ENCODE data around the gene ZNF416. TPM values are rescaled to one million over a fixed set of nuclear protein-coding genes. Genes with fewer than 3 reads are reported as not detected.

ZNF416 gene
- total RNA-seq (1 to 10 TPM; 4.3 to 9.3 (median 6.1) TPM), polyA plus RNA-seq (1 to 10 TPM; 2.1 to 3.8 (median 3.4) TPM)
- long read RNA-seq, donor 1, partial matches to known transcripts, result 6 of 7 reads
- long read RNA-seq, donor 1, other reads (novel, unspliced or antisense), result 0 of 7 reads
- long read RNA-seq, donor 2, partial matches to known transcripts, result 6 of 7 reads
- long read RNA-seq, donor 2, other reads (novel, unspliced or antisense), result 0 of 7 reads

DNA sequence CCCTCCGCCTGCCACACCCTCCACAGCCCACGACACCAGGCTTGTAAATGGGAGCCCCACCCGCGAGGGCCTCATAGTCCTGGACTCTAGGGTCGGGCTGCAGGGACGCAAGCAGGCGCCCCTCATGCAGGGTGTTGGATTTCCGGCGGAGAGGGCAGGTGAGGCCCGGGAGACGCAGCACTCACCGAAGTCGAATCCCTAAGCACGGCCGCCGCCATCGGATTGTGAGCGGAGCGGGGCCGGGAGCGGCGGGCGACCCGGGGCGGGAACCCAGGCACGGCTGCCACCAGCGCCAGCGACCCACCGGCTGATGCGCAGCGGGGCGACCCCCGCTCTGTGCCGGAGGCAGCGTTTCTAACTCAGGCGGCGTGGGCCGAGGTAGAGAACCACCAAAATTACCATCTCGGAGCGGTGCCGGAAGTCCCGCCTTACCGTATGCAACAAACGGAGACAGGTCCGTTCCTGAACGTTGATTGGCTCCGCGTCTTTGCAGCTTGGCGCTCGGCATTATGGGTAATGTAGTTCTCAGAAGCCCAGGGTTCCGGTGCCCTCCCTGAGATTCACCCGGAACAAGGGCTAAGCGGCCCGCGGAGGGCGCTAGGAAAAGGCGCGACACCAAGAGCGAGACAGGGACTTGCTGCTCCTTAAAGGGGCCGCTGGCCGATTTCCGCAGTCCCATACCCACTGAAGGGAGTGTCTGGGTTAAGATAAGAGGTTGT, at the start of gene ZNF416:
ZNF416 (minus strand) TSS at position 425 of the 719 bp plus-strand sequence; CDS start at position 218, 207 bp downstream.
- Histone ChIP-seq H3K27ac (peak within 1 kb of the TSS; percentile 50 to 87 (median 76)), H3K4me3 (peak within 1 kb of the TSS; percentile 76 to 99 (median 90)), H3K9me3 (peaks cover 12 to 82% (median 49%) of the 10 kb centered on the region in 8 donors), H3K27me3 (replicated peaks in 1 of 7) (no peaks in the 10 kb centered on the region), H3K4me1 (peaks cover 10 to 30% (median 20%) of the 10 kb centered on the region in 6 donors), H3K36me3 (peaks cover 19 to 45% (median 33%) of the 10 kb centered on the region in 6 donors)
- WGBS, 5 donors, result 0 to 3% (median 1%) methylated on average over 10 to 62 of the region's 62 CpGs
- intact Hi-C loops (cut with DNase I; ENCODE audit: low total_unique reads), result no loop called here
- peak; percentile 97 for DNase-seq
- TF ChIP-seq POLR2AphosphoS5 (IDR thresholded peaks at IDR 0.05) (peak; percentile 79 to 89 (median 84)), POLR2A (IDR thresholded peaks at IDR 0.05) (no peak)
- TF ChIP-seq, protein P1, sequence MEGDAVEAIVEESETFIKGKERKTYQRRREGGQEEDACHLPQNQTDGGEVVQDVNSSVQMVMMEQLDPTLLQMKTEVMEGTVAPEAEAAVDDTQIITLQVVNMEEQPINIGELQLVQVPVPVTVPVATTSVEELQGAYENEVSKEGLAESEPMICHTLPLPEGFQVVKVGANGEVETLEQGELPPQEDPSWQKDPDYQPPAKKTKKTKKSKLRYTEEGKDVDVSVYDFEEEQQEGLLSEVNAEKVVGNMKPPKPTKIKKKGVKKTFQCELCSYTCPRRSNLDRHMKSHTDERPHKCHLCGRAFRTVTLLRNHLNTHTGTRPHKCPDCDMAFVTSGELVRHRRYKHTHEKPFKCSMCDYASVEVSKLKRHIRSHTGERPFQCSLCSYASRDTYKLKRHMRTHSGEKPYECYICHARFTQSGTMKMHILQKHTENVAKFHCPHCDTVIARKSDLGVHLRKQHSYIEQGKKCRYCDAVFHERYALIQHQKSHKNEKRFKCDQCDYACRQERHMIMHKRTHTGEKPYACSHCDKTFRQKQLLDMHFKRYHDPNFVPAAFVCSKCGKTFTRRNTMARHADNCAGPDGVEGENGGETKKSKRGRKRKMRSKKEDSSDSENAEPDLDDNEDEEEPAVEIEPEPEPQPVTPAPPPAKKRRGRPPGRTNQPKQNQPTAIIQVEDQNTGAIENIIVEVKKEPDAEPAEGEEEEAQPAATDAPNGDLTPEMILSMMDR (IDR thresholded peaks at IDR 0.05 in 8 of 11, conservative IDR thresholded peaks at IDR 0.05 in 3 of 11), result peak in 5 of 11 experiments; percentile 31 to 49 (median 43)

DNA sequence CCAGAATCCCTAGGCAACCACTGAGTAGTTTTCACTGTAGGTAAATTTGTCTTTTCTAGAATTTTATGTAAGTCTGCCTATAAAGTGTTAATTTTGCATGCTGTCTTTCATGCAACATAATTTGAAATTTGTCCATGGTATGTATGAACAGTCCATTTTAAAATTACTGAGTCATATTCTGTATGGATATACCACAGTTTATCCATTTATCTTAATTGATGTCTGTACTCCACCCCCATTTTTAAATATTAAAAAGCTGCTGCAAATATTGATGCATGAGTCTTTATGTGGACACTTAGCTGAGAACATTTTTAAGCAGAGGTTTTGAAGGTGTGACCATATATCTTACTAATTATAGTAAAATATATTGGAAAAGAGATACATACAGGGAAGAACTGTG, 44.4 kb upstream of the ZNF416 start:
- H3K27ac ChIP-seq, result no peak overlapping the region
- no peak for DNase-seq
- peaks cover 50 to 100% (median 100%) of the 10 kb centered on the region in 8 donors for H3K9me3 ChIP-seq

DNA sequence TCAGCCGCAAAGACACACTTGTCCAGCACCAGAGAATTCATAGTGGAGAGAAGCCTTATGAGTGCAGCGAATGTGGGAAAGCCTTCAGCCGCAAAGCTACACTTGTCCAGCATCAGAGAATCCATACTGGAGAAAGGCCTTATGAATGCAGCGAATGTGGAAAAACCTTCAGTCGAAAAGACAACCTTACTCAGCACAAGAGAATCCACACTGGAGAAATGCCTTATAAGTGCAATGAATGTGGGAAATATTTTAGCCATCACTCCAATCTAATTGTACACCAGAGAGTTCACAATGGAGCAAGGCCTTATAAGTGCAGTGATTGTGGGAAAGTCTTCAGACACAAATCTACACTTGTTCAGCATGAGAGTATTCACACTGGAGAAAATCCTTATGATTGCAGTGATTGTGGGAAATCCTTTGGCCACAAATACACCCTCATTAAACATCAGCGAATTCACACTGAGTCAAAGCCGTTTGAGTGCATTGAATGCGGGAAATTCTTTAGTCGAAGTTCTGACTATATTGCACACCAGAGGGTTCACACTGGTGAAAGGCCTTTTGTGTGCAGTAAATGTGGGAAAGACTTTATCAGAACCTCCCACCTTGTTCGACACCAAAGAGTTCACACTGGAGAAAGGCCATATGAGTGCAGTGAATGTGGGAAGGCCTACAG, 42.1 kb upstream of the ZNF416 start:
- Histone ChIP-seq H3K36me3 (peaks cover 61 to 95% (median 80%) of the 10 kb centered on the region in 6 donors), H3K9me3 (peaks cover 54 to 100% (median 100%) of the 10 kb centered on the region in 8 donors), H3K4me1 (no peaks in the 10 kb centered on the region), H3K4me3 (peak overlapping the region in 1 of 8 donors; percentile 91), H3K27ac (no peak overlapping the region), H3K27me3 (replicated peaks in 1 of 7) (no peaks in the 10 kb centered on the region)
- intact Hi-C loops (cut with DNase I; ENCODE audit: low total_unique reads), result no loop called here
- WGBS, 5 donors, result 97 to 98% (median 97%) methylated on average over 10 of the region's 10 CpGs
- TF ChIP-seq POLR2AphosphoS5 (IDR thresholded peaks at IDR 0.05), result no peak
- no peak for DNase-seq

More for the DNA sequence above, 44.4 kb upstream of the ZNF416 start:
- intact Hi-C loops (cut with DNase I; ENCODE audit: low total_unique reads), result no loop called here
- H3K36me3 ChIP-seq, result peaks cover 42 to 73% (median 57%) of the 10 kb centered on the region in 6 donors
- TF ChIP-seq, protein P1 (IDR thresholded peaks at IDR 0.05 in 8 of 11, conservative IDR thresholded peaks at IDR 0.05 in 3 of 11), result no peak
- TF ChIP-seq POLR2A (IDR thresholded peaks at IDR 0.05), result no peak
- TF ChIP-seq POLR2AphosphoS5 (IDR thresholded peaks at IDR 0.05), result no peak
- no peaks in the 10 kb centered on the region for H3K27me3 ChIP-seq (replicated peaks in 1 of 7)
- H3K4me3 ChIP-seq, result no peak overlapping the region
- no peaks in the 10 kb centered on the region for H3K4me1 ChIP-seq

DNA sequence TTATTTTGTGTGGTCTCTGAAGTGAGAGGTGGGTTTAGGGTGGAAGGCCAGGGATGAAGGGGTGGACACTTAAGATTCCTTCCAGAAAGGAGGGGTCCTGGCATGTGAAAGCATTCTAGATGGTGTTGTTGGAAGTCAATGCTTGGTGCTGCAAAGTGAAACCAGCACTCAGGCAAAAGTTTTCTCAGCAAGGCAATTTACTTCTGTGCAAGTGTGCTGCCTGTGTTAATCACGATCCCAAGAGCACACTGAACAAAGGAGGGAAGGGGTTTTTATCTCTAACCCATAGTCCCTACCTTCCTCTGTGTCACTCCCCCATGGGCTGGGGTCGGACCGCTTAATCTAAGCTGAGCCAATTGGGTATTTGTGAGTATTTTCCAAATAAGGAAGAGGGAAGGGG, 36.6 kb upstream of the ZNF416 start:
- H3K4me3 ChIP-seq, result peak overlapping the region in 5 of 8 donors; percentile 75 to 96 (median 87)

More for the DNA sequence above, 36.6 kb upstream of the ZNF416 start:
- Histone ChIP-seq H3K27ac (no peak overlapping the region), H3K4me1 (peaks cover 0 to 19% (median 13%) of the 10 kb centered on the region in 6 donors), H3K36me3 (peaks cover 41 to 55% (median 48%) of the 10 kb centered on the region in 6 donors), H3K27me3 (replicated peaks in 1 of 7) (no peaks in the 10 kb centered on the region), H3K9me3 (peaks cover 24 to 79% (median 68%) of the 10 kb centered on the region in 8 donors)
- no peak for DNase-seq
- TF ChIP-seq POLR2AphosphoS5 (IDR thresholded peaks at IDR 0.05) (no peak), POLR2A (IDR thresholded peaks at IDR 0.05) (no peak)
- TF ChIP-seq, protein P1 (IDR thresholded peaks at IDR 0.05 in 8 of 11, conservative IDR thresholded peaks at IDR 0.05 in 3 of 11), result no peak
- 84 to 99% (median 97%) methylated on average over 3 of the region's 3 CpGs for WGBS, 5 donors
- intact Hi-C loops (cut with DNase I; ENCODE audit: low total_unique reads), result no loop called here
